IPS-11a (cell line): ENCODE measurements around the gene SPATS2L.

Experiments used
- H3K4me3 ChIP-seq: one replicate; pipeline ENCODE4 v1.5.1; 2013; ENCODE audit warnings: low read depth, low read length, control low read depth

SPATS2L gene

DNA sequence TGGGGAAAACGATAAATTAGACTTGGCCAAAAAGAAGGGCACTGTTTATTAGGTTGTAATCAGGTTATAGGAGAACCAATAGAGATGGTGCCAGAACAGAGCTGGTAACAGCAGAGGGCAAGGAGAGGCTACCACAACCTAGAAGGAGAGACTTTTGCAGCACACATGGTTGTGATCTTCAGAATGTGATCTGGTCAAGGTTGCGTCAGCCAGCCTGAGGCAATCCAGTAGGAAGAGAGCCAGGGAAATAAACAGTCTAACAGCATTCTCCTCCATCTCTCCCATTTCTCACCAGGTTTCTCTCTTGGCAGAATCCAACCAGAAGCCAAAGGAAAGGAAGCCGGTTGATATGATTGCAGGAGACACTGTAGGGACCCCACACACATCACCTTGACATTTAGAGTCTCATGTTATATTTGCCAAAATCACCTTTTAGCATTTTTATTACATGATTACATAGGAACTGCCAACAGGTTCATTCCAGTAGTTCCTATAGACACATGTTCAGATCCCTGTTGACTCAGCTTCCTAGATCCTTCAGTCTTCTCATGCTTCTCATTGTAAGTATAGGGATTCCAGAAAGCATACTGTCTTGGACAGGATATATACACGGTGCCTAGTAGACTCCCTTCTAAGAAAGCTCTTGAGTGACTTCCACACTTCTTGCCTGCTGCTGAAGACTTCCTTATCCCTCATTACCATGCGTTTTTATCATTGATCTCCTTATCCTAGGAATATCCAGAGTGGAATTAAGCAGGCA, 17.6 kb upstream of the SPATS2L start:
- no peak overlapping the region for H3K4me3 ChIP-seq

DNA sequence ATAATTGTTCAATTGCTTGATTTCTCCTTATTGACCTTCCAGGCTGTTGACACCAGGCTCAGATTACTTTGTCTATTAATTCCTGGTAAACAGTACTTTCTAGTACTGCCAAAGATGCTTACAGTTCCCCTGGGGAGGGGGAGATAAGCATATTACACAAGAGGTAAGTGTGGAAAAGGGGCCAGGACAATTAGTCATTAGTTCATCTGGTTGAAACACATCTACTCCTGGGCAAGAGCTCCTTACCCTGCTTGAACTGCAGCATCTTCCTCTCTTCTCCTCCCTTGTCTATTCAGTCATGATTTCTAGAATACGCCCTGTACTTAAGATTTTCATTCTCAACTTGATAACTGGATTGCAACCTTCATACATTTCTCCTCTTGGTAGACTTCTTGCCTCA, 10.4 kb upstream of the SPATS2L start:
- H3K4me3 ChIP-seq = no peak overlapping the region

DNA sequence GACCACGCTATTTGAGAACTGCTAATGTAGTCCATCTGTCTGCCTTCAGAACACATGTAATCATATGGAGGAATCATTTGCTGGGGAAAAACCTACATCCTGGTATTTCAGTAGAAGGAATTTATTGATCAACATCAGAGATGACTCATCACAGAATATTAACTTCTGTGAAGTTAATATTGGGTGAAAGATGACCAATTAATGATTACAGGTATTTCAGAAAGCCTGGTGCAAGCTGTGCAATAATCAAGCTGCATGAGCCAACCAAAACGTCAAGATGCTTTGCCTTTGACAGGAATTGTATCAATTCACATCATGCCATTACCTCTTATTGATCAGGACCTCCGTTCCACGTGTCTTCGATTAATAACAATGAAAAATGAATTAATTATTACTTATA, 9.4 kb upstream of the SPATS2L start:
- H3K4me3 ChIP-seq = no peak overlapping the region

DNA sequence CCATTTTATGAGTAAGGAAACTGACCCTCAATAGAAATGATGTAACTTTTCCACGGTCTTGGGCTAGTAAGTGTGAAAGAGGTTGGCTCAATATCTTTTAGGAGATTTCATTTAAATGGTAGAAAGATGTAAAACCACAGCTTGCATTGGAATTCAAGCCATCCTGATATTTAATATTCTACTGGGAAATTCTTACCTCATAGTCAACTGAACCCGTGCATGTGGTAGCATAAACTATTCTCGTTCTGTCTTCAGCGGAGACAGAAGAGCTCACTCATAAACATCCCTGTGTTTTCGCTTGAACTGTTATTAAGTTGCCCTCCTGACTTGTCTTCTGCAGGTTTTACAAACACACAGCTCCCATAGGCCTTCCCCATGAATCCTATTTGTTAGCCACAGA, 8.5 kb upstream of the SPATS2L start:
- no peak overlapping the region for H3K4me3 ChIP-seq

DNA sequence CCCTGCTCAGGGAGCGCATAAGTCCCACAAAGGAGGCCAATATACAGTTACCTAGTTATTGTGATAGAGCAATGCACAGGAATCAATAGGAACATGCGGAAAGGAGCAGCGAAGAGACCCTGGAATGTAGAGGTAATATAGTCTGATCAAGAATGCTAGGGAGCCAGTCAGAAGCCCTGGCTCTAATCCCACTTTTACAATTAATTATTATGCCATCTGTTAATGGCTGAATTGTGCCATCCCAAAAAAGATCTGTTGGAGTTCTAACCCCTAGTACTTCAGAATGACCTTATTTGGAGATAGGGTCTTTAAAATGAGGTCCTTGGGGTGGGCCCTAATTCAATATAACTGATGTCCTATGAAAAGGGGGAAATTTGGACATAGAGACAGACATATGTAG, 7.7 kb upstream of the SPATS2L start:
- no peak overlapping the region for H3K4me3 ChIP-seq

DNA sequence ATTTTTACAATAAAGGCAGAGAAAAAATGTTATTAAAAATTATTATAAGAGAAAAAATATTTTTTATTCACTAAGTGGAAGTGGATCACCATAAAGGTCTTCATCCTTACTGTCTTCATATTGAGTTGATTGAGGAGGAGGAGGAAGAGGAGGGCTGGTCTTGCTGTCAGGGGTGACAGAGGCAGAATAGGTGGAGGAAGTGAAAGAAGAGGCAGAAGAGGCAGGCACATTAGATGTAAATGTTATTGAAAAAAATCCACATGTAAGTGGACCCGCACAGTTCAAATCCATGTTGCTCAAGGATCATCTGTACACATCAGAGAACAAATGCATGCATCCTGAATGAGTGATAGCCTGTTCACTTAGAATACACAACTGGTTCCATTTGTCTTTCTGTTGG, 6.4 kb upstream of the SPATS2L start:
- no peak overlapping the region for H3K4me3 ChIP-seq

DNA sequence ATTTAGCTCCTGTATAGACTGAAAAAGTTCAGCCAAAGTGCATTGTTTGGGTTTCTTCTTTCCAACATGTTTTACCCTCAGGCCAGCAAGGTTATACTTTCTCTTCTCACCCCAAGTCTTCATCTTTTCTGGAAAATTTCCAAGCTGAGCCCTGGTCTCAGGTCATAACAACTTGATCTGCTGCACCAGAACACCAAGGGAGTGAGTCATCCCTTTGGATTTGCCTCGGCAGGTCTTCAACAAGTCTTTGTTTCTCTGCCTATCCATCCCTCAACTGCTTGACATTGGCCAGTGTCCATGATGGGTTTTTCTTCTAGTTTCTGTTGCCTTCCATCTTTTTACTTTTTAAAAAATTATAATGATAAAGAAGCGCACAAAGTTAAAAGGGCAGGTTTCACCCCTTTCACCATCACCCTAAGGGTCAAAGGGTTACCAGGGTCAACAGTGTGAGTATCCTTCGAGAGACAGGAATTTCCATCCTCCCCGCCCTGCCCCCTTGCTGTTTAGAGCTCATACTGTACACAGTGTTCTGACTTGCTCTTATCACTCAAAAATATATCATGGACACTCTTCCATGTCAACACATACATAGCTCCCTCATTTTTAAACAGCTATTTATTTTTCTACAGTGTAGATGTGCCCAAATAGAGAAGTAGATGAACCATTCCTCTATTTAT, 5.7 kb upstream of the SPATS2L start:
- no peak overlapping the region for H3K4me3 ChIP-seq

DNA sequence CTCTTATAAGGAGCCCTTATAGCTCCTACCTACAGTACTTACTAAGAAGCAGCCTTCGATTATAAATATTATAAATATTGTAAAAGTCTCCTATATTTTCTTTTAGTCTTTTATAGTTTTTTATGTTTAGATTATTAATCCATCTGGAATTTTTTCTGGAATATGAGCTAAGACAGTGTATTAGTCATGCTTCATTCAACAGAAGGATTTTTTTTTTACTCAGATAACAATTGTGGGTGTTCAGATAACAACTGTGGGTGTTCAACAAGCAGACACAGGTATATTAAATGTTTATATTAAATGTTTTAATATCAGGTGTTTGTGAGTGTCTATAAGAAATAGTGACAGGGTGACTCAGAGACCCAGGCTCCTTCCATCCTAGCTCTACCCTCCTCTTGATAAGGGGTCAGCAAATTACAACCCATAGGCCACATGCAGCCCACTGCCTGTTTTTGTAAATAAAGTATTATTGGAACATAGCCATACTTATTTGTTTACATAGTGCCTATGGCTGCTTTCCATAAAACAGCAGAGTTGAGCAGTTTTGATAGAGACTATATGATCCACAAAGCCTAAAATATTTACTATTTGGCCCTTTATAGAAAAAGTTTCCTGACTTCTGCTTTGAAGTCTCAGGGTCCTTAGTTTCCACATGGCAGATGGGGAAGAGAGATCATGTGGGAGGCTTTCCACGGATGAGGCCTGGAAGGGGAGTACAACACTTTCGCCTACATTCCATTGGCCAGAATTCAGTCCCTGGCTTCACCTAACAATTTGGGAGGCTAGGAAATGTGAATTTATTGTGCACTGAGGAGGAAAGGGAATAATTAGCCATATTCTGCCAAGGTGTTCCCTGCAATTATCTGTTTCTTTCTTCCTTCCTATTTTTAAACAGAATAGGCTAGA, 4.3 kb upstream of the SPATS2L start:
- no peak overlapping the region for H3K4me3 ChIP-seq

DNA sequence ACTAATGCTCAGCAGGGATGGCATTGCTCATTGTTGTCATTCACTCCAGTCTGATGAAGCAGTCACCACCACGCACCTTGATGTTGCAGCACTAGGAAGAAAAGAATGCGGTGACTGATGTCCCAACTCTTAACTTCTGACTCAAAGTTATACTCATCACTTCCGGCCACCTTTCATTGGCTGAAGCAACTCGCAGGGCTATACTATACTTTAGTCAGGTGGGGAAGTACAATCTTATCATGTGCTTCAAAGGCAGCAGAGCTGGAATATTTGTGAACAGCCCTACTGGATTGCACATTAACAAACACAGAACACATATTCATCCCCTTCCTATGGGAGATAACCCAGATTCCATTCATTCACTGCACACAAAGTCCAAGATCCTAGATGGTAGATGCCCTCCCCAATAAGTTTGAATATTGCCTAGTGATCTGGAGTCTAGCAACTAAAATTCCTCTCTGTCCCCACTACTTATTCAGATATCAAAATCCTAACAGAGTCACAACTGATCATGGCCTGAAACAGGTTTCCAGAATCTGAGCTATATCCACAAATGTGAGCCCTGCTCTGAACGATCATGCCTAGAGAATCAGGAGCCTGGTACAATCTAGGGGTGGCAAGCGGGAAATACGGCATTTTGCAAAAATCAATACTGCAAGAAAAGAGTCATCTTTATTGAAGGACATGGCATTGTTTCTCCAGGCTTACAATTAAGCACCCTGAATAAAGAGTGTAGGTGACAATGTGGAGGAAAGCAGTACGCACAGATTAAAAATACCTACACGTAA, 3.4 kb upstream of the SPATS2L start:
- H3K4me3 ChIP-seq = no peak overlapping the region

DNA sequence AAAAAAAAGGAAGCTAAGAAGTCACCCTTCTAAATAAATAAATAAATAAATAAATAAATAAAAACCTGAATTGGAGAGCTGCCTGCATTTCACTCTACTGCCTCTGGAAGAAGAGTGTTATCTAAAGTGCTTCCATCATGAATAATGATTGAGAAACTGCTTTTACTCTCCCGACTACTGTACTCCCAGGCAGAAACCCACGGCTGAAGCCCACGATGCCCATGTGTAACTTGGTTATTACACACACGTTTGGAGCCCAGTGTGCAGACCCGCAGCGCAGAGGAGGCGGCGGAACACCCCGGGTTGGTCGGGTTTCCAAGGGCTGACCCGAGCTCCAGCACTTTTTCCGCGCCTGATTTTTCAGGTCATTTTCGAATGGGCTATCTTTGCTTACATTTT, 697 bp upstream of the SPATS2L start:
- peak overlapping the region; percentile 84 for H3K4me3 ChIP-seq

DNA sequence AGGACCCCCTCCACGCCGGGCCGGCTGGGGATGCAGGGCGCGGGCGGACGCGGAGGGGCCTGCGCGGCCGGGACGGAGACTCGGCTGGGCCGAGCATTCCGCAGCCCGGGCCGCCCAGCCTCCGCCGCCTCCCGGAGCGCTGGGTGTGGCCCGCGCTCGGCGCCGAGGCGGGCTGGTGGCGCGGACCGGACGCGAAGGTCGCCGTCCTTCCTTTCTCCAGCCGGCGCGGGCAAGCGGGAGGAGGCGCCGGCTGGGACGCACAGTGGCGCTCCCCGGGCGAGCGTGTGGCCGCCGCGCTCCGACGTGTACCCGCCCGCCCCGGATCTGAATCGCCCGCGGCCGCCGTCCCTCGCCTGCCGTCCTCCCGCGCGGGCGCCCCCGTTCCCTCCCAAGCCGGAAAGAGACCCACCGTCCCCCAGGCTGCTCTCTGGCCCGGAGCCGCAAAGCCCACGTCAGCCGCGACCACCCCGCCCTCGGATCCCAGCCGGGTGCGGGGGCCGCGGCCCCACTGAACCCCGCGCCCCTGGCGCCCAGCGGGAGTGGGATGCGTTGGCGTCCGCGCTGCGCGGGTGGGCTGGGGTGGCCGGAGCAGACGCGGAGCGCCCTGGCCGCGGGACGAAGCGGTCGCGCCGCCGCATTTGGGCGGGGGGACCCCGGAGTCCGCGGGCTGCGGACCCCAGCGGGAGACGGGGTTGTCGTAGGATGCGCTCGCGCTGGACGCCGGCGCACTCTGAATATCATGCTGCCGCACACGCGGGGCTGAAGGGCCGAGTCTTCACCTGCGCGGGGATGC, 634 bp downstream of the SPATS2L start:
- H3K4me3 ChIP-seq = peak overlapping the region; percentile 84

DNA sequence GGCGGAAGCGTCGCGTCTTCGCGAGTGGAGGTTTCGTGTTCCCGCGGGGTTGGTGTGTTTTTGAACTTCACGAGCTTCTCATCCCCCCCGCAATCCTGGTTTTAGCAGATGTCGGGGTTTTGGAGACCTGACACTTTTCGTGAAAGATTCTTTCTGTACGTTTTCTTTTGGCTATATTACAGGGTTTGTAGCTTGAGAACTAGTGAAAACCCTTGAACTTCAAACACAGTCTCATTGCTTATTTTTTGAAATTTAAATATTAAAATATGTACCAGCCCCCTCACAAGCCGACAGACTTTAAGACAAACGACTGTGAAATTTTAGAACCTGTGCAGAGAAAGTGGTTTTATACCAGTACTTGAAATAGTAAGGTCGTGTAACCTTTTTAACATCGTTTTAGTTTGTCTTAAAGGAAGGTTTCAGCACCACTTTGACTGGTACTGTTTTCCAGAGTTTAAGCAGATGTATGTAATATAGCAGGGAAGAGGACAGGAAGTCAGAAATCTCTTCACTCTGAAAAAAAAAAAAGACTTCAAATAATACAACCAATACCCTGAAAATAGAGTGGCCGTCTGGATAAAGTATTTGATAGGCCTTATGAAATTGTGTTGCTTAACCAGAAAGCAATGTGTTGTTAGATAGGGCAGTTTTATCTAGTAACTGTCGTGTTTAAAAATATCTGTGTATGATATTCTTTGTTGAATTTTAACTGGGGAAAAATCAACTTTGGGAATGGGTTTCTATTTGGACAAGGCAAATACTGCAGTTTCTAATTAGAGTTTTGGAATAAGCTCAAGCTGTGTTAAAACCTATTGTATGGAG, 1.4 kb downstream of the SPATS2L start:
- peak overlapping the region; percentile 84 for H3K4me3 ChIP-seq

DNA sequence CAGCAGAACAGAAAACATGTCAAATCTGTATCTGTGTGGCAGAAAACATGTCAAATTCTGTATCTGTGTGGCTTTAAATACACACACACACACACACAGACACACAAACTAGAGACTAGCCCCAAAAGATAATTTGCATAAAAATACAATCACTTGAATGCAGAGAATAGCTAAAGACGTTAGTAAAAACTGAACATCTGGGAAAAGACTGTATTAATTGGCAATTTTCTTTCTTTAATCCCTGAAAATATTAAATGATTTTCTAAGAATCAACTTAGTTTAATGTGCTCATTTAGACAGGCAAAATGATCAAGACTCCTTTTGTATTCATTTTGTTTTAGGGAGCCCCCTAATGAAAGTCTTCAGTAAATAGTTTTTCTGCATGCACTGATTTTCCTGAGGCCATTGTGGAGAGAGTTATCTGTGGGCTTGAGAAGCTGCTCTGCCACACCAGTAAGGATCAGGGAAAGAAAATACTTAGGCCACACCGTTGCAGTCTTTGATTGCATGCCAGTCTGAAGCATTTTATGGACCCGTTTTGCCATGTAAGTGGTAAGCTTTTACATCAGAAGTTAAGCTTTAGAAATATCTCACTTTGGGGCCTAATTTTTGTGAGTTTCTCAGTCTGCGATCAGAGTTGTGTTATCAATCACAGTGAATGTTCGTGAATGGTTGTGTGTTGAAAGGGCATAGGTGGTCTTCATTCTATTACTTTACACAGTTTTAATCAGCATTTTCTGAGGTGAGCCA, 2.2 kb downstream of the SPATS2L start:
- peak overlapping the region; percentile 84 for H3K4me3 ChIP-seq

DNA sequence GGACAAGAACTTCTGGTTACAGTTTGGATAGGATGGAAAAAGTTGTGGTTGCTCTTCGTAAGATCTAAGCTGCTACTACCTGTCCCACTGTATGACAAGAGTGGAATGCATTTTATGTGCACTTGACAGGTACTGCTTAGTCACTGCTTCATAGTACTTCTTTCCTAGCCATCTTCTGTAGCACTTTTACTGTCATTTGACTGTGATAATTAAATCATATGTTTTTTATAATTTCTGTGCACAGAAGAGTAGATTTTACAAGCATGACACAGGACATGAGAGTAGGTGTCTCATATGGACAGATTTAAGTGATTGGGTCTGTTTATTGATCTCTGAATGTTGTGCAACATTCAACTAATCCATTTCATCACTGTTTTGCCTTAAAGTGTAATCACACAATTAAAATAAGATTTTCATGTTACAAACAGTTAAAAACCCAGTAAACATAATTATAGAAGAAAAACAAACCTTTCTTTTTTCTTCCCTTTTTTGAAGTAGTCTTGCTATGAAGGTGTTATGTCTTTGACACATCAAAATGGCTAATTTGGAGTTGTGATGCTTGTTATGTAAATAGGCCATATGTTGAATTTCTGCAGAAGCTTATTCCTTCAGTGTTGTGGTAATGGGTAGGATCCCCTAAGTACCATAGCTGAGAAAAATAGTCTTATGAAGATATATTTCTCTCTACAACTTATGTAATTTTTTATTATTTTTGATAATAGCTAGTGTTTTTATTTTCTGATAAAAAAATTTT, 3.0 kb downstream of the SPATS2L start:
- H3K4me3 ChIP-seq = peak overlapping the region; percentile 13

DNA sequence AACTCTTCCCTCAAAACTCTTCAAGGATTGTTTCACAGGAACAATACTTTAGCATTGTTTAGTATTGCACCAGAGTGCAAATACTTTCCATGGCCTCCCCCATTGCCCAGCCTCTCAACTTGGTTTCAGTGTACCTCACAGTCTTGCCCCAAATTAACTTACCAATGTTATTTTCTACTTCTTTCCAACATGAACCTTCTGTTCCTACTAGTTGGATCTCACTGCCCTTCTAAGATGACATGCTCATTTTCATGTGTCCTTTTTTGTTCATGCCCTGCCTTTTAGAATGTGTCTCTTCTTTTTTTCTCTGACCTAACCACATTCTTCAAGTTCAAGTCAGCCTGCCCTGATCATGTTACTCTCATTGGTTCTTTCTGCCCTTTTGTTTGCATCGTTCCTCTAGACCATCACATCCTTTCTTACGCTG, 4.1 kb downstream of the SPATS2L start:
- H3K4me3 ChIP-seq = no peak overlapping the region

DNA sequence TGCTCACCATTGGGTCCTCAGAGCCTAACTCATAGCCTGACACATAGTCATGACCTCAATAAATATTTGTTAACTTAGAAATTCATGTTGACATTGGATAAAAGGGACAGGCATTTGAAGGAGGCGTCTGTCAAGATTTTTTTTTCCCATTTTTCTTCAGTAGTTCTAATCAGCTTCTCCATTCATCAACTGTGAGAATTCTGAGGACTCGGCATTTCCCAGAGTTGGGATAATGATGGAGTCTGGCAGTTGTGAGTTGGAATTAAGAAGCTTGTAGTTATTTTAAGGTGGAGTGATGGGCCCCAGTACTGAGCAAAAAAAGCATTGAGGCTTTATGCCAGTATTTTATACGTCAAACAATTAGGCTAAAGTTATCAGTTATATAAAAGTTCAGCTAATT, 4.6 kb downstream of the SPATS2L start:
- H3K4me3 ChIP-seq = no peak overlapping the region

DNA sequence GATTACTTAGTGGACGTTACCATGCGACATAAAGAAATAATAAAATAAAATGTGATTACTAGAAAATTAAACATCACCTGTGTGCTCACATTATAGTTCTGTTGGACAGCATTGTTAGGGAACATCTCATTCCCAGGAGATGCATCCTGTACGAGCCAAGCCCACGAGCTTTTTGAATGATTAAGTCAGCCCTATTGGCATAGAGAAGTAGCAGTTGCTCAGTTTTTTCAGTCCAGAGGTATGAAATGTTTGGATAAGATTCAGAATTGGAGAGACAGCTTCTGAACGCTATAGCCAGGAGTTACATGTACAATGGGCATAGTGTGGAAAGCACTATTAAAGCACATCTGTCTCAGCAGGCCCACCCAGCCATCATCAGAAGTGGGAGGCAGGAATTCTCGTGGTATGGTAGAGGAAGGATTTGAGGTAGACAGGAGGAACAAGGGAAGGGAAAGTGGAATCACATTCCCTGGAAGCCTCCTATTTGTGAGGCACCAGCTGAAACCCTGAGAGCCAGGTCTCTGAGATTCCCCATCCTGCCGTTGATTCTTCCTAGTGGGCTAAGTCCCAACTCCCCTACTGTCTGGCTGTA, 8.6 kb downstream of the SPATS2L start:
- no peak overlapping the region for H3K4me3 ChIP-seq
